Measurements from ENCODE around the gene SV2C. TPM values are rescaled to one million over a fixed set of nuclear protein-coding genes. Genes with fewer than 3 reads are reported as not detected.

Gene SV2C
- total and polyA plus RNA-seq, 11 donors = 0.12 to 0.29 (median 0.20) TPM; not detected in 5

GRCh38 chr5:76196886-76197489 is 113.8 kb downstream of the SV2C start:
- 79 to 87% (median 83%) methylated on average over 2 of the region's 2 CpGs for WGBS, 4 donors
- Histone ChIP-seq H3K4me1 (no peaks in the 10 kb centered on the region), H3K27me3 (peaks cover 0 to 12% (median 3%) of the 10 kb centered on the region in 9 donors), H3K4me3 (no peak overlapping the region), H3K27ac (no peak overlapping the region), H3K9me3 (no peaks in the 10 kb centered on the region), H3K36me3 (no peaks in the 10 kb centered on the region)
- DNase-seq (no peak), ATAC-seq (no peak)
- TF ChIP-seq POLR2A (IDR thresholded peaks at IDR 0.05) (no peak), CTCF (IDR thresholded peaks at IDR 0.05) (no peak)
- intact Hi-C loops (cut with DNase I) = no loop called here

DNA sequence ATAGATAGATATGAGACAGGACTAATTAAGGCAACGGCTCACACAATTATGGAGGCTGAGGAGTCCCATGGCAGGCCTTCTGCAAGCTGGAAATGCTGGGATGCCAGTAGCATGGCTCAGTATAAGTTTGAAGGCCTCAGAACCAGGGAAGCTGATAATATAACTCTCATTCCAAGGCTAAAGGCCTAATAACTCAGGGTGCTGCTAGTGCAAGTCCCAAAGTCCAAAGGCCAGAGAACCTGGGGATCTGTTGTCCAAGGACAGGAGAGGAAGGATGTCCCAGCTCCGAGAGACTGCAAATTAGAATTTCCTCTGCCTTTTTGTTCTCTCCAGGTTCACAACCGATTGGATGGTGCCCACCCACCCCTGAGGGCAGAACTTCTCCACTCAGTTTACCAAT is 114.5 kb downstream of the SV2C start:
- TF ChIP-seq POLR2A (IDR thresholded peaks at IDR 0.05) = no peak
- no peak for TF ChIP-seq CTCF (IDR thresholded peaks at IDR 0.05)
- H3K9me3 ChIP-seq = no peaks in the 10 kb centered on the region
- no peaks in the 10 kb centered on the region for H3K36me3 ChIP-seq
- H3K27me3 ChIP-seq = peaks cover 0 to 12% (median 3%) of the 10 kb centered on the region in 9 donors
- intact Hi-C loops (cut with DNase I) = no loop called here
- no peak for ATAC-seq
- H3K4me1 ChIP-seq = no peaks in the 10 kb centered on the region
- no peak overlapping the region for H3K27ac ChIP-seq
- no peak for DNase-seq
- WGBS, 4 donors = 77 to 93% (median 84%) methylated on average over 3 of the region's 3 CpGs
- H3K4me3 ChIP-seq = no peak overlapping the region

- TF ChIP-seq CTCF (IDR thresholded peaks at IDR 0.05) = no peak
- no peak for TF ChIP-seq POLR2A (IDR thresholded peaks at IDR 0.05)
- ATAC-seq = no peak
- H3K9me3 ChIP-seq = no peaks in the 10 kb centered on the region
- H3K4me1 ChIP-seq = no peaks in the 10 kb centered on the region
- no peak overlapping the region for H3K4me3 ChIP-seq
- no peak for DNase-seq
- no peaks in the 10 kb centered on the region for H3K36me3 ChIP-seq
- intact Hi-C loops (cut with DNase I) = no loop called here
- H3K27ac ChIP-seq = no peak overlapping the region
- 45 to 62% (median 54%) methylated on average over 6 of the region's 6 CpGs for WGBS, 4 donors
- H3K27me3 ChIP-seq = peaks cover 0 to 9% (median 3%) of the 10 kb centered on the region in 9 donors
Observed at GRCh38 chr5:76199336-76200318, 116.4 kb downstream of the SV2C start.

- no peaks in the 10 kb centered on the region for H3K27me3 ChIP-seq
- ATAC-seq (no peak), DNase-seq (no peak)
- WGBS, 4 donors = 86 to 89% (median 88%) methylated on average over 5 of the region's 5 CpGs
- H3K4me3 ChIP-seq = no peak overlapping the region
- no peaks in the 10 kb centered on the region for H3K9me3 ChIP-seq
- TF ChIP-seq CTCF (IDR thresholded peaks at IDR 0.05) = no peak
- TF ChIP-seq POLR2A (IDR thresholded peaks at IDR 0.05) = no peak
- no peaks in the 10 kb centered on the region for H3K4me1 ChIP-seq
- intact Hi-C loops (cut with DNase I) = no loop called here
- H3K36me3 ChIP-seq = no peaks in the 10 kb centered on the region
- H3K27ac ChIP-seq = no peak overlapping the region
Observed at GRCh38 chr5:76202182-76202581, 119.0 kb downstream of the SV2C start.

Data from heart left ventricle (tissue), 16 donors.